Tibial nerve (tissue), 4 donors: ENCODE measurements around the gene SLAMF1. TPM values are rescaled to one million over a fixed set of nuclear protein-coding genes. Genes with fewer than 3 reads are reported as not detected.
"Not testable (repeated sequence)": the region's sequence is repeated elsewhere in the genome, so short reads cannot be mapped to it uniquely, and the experiment has no call there.

Source experiments
- DNase-seq, 2 donors: peaks; one replicate each; pipeline ENCODE4 v3.0.0-alpha.2; 2019; ENCODE audit warnings: low spot score in 2 of 2
- H3K27ac ChIP-seq, 4 donors: fragments of 200-600 bp; sonication (generic) in 3 of 4; one replicate each; pipeline ENCODE4 v1.5.1; 2017 to 2019; ENCODE audit warnings: mild to moderate bottlenecking in 1 of 4
- H3K27me3 ChIP-seq, 2 donors: fragments of 200-600 bp; sonication (generic) in 1 of 2; one replicate each; pipeline versions ENCODE4 v1.5.1 to v1.6.0; 2017 to 2019
- H3K36me3 ChIP-seq, 3 donors: fragments of 200-600 bp; sonication (generic); one replicate each; pipeline ENCODE4 v1.5.1; 2018 to 2019
- H3K4me1 ChIP-seq, 4 donors: fragments of 200-600 bp; sonication (generic) in 3 of 4; one replicate each; pipeline ENCODE4 v1.5.1; 2017 to 2019
- H3K4me3 ChIP-seq, 4 donors: fragments of 200-600 bp; sonication (generic) in 3 of 4; one replicate each; pipeline ENCODE4 v1.5.1; 2017 to 2019; ENCODE audit warnings: mild to moderate bottlenecking in 1 of 4, moderate library complexity in 1 of 4
- H3K9me3 ChIP-seq, 4 donors: fragments of 200-600 bp; sonication (generic) in 3 of 4; one replicate each; pipeline ENCODE4 v1.5.1; 2017 to 2019
- EP300 ChIP-seq, 2 donors: sonication (generic); formaldehyde crosslinking; IDR thresholded peaks; one replicate each; pipeline ENCODE4 v1.6.1; 2017; ENCODE audit warnings: antibody characterized with exemption in 2 of 2, mild to moderate bottlenecking in 1 of 2
- POLR2A ChIP-seq, 2 donors: fragments of 450-650 bp; IDR thresholded peaks; one replicate each; pipeline ENCODE4 v1.6.1; 2017; ENCODE audit warnings: antibody characterized with exemption in 2 of 2, mild to moderate bottlenecking in 2 of 2, moderate library complexity in 2 of 2
- WGBS, 2 donors: methylation state at CpG; one replicate each; pipeline ENCODE4 v1.1.5; 2018; 5-methylcytosine and 5-hydroxymethylcytosine counted together
- total RNA-seq, 4 donors: library from RNA; depleted of rRNA; stranded (reverse); fragments of >200 nt; gene quantifications; one replicate each; pipeline ENCODE4 v1.1.0, GENCODE V29; 2016
- TF ChIP-seq, protein P1 (sequence below), 5 experiments: fragments of 200-600 bp in 3 of 5; fragments of 450-650 bp in 2 of 5; sonication (generic) in 3 of 5; IDR thresholded peaks; one replicate each; pipeline ENCODE4 v1.5.1; 2016 to 2019; ENCODE audit warnings: antibody characterized with exemption in 5 of 5, mild to moderate bottlenecking in 3 of 5, moderate library complexity in 2 of 5

Gene SLAMF1
- total RNA-seq, 4 donors from 2014 or later: 0.39 to 1.3 TPM; not detected in 2

DNA sequence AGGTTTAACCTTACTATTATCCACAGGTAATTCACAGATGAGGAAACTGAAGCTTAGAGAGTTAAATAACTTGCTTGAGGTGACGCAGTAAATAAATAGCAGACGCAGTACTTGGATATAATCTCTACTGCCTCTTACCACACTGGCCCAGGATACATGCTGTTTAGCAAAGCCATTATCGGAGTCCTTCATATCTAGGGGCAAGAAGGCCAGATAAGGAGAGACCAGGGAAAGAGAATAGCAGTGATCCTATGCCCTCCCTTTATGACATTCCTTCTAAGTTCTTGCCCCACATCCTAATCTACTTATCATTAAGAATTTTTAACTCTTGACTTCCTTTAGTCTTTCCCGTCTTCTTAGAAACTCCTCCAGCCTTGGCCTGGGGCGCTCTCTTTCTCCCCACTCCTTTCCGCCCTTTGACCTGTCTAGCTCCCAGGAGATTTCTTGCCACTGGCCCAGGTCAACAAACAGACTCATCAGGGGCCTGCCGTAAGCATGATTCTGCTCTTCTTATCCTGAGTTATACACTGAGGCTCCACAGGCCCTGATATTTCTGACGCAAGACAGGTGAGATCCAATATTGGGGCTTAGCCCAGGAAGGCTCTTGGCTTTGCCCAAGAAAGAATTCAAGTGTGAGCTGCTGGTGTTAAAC, 11.4 kb upstream of the SLAMF1 start:
- DNase-seq: no peak
- Histone ChIP-seq H3K4me1 (no peaks in the 10 kb centered on the region), H3K27ac (no peak overlapping the region), H3K4me3 (no peak overlapping the region), H3K27me3 (no peaks in the 10 kb centered on the region), H3K9me3 (peaks cover 0 to 5% (median 0%) of the 10 kb centered on the region in 4 donors), H3K36me3 (no peaks in the 10 kb centered on the region)
- WGBS, 2 donors: 86 to 87% methylated on average over 8 of the region's 8 CpGs
- TF ChIP-seq EP300 (IDR thresholded peaks at IDR 0.05): no peak
- TF ChIP-seq, protein P1, sequence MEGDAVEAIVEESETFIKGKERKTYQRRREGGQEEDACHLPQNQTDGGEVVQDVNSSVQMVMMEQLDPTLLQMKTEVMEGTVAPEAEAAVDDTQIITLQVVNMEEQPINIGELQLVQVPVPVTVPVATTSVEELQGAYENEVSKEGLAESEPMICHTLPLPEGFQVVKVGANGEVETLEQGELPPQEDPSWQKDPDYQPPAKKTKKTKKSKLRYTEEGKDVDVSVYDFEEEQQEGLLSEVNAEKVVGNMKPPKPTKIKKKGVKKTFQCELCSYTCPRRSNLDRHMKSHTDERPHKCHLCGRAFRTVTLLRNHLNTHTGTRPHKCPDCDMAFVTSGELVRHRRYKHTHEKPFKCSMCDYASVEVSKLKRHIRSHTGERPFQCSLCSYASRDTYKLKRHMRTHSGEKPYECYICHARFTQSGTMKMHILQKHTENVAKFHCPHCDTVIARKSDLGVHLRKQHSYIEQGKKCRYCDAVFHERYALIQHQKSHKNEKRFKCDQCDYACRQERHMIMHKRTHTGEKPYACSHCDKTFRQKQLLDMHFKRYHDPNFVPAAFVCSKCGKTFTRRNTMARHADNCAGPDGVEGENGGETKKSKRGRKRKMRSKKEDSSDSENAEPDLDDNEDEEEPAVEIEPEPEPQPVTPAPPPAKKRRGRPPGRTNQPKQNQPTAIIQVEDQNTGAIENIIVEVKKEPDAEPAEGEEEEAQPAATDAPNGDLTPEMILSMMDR (IDR thresholded peaks at IDR 0.05): no peak
- no peak for TF ChIP-seq POLR2A (IDR thresholded peaks at IDR 0.05)

DNA sequence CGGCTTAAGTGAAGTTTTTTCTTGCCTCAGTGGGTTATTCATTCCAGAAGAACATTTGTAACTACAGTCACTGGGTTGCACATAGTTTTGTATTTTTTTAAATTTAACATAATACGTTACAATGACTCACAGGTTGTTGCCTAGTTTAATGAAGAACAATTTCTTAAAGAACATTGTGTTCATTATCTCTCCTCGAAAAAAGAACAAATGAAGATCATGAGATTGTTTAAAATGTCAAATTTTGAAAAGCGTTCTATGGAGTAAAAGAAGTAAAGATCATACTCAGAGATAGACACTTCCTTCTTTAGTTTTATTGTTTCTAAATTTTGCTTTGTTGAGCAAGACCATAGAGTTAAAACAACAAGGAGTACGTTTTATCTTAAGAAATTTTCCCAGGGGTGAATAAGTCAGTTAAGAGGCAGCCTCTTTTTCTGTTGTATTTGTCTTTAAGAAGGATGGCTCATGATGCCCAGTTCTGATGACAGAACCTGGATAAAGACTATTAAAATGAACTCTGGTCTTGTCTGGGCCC, 10.5 kb upstream of the SLAMF1 start:
- H3K9me3 ChIP-seq: peaks cover 0 to 5% (median 0%) of the 10 kb centered on the region in 4 donors
- DNase-seq: no peak
- WGBS, 2 donors: 55 to 57% methylated on average over 5 of the region's 5 CpGs

DNA sequence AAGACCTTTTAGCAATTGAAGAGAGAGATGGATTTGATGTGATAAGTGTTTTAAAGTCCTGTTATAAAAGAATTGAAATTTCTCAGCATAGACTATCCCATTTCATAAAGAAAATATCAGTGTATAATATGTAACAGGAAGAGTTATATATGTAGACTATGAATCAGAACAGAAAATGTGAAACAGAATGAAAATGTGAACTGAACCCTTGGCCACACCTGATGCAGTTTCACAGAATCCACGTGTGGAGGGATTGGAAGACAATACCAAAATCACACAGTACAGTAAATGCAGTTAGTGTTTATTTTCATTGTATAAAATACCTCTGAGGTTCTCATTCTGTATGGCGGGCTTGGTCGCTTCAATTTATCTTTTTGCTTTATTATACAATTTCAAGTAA, 9.9 kb upstream of the SLAMF1 start:
- TF ChIP-seq POLR2A (IDR thresholded peaks at IDR 0.05) (no peak), EP300 (IDR thresholded peaks at IDR 0.05) (no peak)
- TF ChIP-seq, protein P1 (IDR thresholded peaks at IDR 0.05): no peak
- Histone ChIP-seq H3K36me3 (no peaks in the 10 kb centered on the region), H3K27ac (no peak overlapping the region), H3K27me3 (no peaks in the 10 kb centered on the region), H3K9me3 (peaks cover 0 to 5% (median 0%) of the 10 kb centered on the region in 4 donors), H3K4me1 (no peaks in the 10 kb centered on the region), H3K4me3 (no peak overlapping the region)
- WGBS, 2 donors: 78 to 88% methylated on average over 3 of the region's 3 CpGs
- no peak for DNase-seq

More for the DNA sequence above, 10.5 kb upstream of the SLAMF1 start:
- Histone ChIP-seq H3K36me3 (no peaks in the 10 kb centered on the region), H3K4me3 (no peak overlapping the region), H3K27ac (no peak overlapping the region), H3K27me3 (no peaks in the 10 kb centered on the region), H3K4me1 (no peaks in the 10 kb centered on the region)
- no peak for TF ChIP-seq POLR2A (IDR thresholded peaks at IDR 0.05)
- TF ChIP-seq, protein P1 (IDR thresholded peaks at IDR 0.05): no peak

DNA sequence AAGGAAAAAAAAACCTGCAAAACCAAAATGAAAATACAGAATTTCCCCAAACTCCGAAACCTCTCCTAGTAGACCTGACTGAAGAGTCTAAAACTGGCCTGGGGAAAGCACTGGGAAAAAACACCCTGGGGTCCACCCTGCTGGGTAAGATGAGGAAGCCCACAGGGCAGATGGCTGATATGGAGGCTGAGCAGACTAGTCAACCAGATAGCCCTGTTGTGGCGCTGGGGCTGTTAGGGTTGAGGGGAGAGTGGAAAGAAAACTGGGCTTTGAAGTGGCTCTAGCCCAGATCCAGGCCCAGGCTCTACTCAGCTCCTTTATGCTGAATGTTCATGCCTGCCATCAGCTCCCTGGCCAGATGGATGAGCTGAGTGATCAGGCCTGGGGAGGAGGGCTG, 6.8 kb upstream of the SLAMF1 start:
- DNase-seq: no peak
- Histone ChIP-seq H3K36me3 (no peaks in the 10 kb centered on the region), H3K9me3 (no peaks in the 10 kb centered on the region), H3K27me3 (no peaks in the 10 kb centered on the region), H3K4me1 (no peaks in the 10 kb centered on the region), H3K4me3 (no peak overlapping the region), H3K27ac (no peak overlapping the region)
- no peak for TF ChIP-seq EP300 (IDR thresholded peaks at IDR 0.05)
- TF ChIP-seq POLR2A (IDR thresholded peaks at IDR 0.05): no peak
- TF ChIP-seq, protein P1 (IDR thresholded peaks at IDR 0.05): no peak
- WGBS, 2 donors: 90 to 97% methylated on average over 2 of the region's 2 CpGs

DNA sequence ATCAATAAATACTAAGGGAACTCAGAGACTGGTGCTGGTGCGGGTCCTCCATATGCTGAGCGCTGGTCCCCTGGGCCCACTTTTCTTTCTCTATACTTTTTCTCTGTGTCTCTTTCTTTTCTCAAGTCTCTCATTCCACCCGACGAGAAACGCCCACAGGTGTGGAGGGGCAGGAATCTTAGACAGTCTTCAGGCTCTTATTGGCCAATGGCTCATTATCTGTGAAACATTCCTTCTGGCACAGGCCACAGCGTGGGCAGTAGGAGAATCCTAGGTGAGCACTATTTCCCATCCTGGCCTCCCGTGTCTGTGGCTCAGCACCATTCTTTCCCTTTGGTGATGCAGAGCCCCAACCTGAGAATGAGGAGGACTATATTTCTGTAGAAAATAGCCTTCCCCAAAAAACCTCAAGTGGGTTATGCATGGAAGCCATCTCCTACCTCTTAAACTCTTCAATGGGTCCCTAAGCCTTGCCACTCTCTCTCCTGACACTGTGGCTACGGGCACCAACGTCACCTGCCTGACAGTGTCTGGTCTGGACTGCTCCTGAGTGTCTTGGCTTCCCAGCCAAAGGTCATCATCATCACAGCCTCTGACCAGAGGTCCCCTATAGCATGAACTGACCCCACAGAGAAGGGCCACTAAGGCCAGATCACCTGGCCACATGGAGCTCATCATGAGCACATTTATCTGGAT, 6.2 kb upstream of the SLAMF1 start:
- 85 to 86% methylated on average over 9 of the region's 9 CpGs for WGBS, 2 donors
- H3K27ac ChIP-seq: no peak overlapping the region
- no peaks in the 10 kb centered on the region for H3K36me3 ChIP-seq
- no peaks in the 10 kb centered on the region for H3K9me3 ChIP-seq
- TF ChIP-seq EP300 (IDR thresholded peaks at IDR 0.05) (no peak), POLR2A (IDR thresholded peaks at IDR 0.05) (no peak)
- TF ChIP-seq, protein P1 (IDR thresholded peaks at IDR 0.05): no peak
- H3K4me1 ChIP-seq: no peaks in the 10 kb centered on the region
- no peaks in the 10 kb centered on the region for H3K27me3 ChIP-seq
- no peak for DNase-seq
- no peak overlapping the region for H3K4me3 ChIP-seq

DNA sequence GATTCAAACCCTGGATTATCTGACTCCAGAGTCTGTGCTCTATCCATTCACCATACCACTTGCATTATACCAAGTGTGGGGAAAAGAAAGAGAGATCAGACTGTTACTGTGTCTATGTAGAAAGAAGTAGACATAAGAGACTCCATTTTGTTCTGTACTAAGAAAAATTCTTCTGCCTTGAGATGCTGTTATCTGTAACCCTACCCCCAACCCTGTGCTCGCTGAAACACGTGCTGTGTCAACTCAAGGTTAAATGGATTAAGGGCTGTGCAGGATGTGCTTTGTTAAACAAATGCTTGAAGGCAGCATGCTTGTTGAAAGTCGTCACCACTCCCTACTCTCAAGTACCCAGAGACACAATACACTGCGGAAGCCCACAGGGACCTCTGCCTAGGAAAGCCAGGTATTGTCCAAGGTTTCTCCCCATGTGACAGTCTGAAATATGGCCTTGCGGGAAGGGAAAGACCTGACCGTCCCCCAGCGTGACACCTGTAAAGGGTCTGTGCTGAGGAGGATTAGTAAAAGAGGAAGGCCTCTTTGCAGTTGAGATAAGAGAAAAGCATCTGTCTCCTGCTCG, 5.3 kb upstream of the SLAMF1 start:
- not testable (repeated sequence) for H3K27ac ChIP-seq, DNase-seq, H3K4me3 ChIP-seq, H3K9me3 ChIP-seq, H3K27me3 ChIP-seq, H3K4me1 ChIP-seq, H3K36me3 ChIP-seq
- 37 to 47% methylated on average over 8 of the region's 8 CpGs for WGBS, 2 donors
